Panc1 (cell line): ENCODE results near the gene EGFLAM. TPM values are rescaled to one million over a fixed set of nuclear protein-coding genes. Genes with fewer than 3 reads are reported as not detected.

Experiments
- ATAC-seq: fragments of 200-7000 bp; cut with Tn5 transposase; 2 replicates; pipeline ENCODE4 v1.9.1; 2020; ENCODE audit warnings: mild to moderate bottlenecking, moderate library complexity
- BruUV-seq: library from RNA; stranded (reverse); fragments of 400-500 nt; replicated peaks from 2 replicates; lab custom pipeline; 2021; lab: Mats Ljungman, UMichigan
- CTCF ChIA-PET: fragments of 300-600 bp; sonication (Branson Sonifier 250); formaldehyde crosslinking; loops from one replicate; lab custom pipeline; 2022; ENCODE audit warnings: antibody characterized with exemption; lab: Charles Lee
- POLR2A ChIA-PET: fragments of 300-600 bp; sonication (Branson Sonifier 250); formaldehyde crosslinking; loops from one replicate; lab custom pipeline; 2022; ENCODE audit warnings: antibody characterized with exemption; lab: Charles Lee
- DNase-seq: peaks from one replicate; pipeline ENCODE4 v3.0.0-alpha.2; 2010; ENCODE audit warnings: low read depth, low spot score
- H3K27ac ChIP-seq: 2 replicates; pipeline ENCODE4 v1.5.1; 2011; ENCODE audit warnings: mild to moderate bottlenecking, low read length, inconsistent platforms
- H3K27me3 ChIP-seq: fragments of 200-500 bp; sonication (Bioruptor generic); 2 replicates; pipeline ENCODE4 v1.6.0; 2014; ENCODE audit warnings: low read length, inconsistent platforms; ENCODE audit not compliant: control insufficient read depth, insufficient read depth
- H3K36me3 ChIP-seq: fragments of 200-500 bp; sonication (Bioruptor generic); 2 replicates; pipeline ENCODE4 v1.5.1; 2014; ENCODE audit warnings: inconsistent platforms, mild to moderate bottlenecking, low read length, moderate library complexity; ENCODE audit not compliant: control insufficient read depth, insufficient read depth
- H3K4me1 ChIP-seq: 2 replicates; pipeline ENCODE4 v1.5.1; 2011; ENCODE audit warnings: inconsistent platforms, mild to moderate bottlenecking, low read length, moderate library complexity; ENCODE audit not compliant: control insufficient read depth, insufficient read depth
- H3K4me3 ChIP-seq, 2 experiments: 2 replicates each; pipeline ENCODE4 v1.5.1; 2011 to 2012; ENCODE audit warnings: low read depth in 2 of 2, low read length in 2 of 2, mild to moderate bottlenecking in 2 of 2, inconsistent platforms in 1 of 2, moderate library complexity in 1 of 2
- H3K9me3 ChIP-seq: fragments of 200-500 bp; sonication (Bioruptor generic); 2 replicates; pipeline ENCODE4 v1.5.1; 2014; ENCODE audit warnings: low read depth, mild to moderate bottlenecking, inconsistent platforms, low read length, moderate library complexity; ENCODE audit not compliant: control insufficient read depth, insufficient read depth
- POLR2AphosphoS5 ChIP-seq: IDR thresholded peaks from 2 replicates; pipeline ENCODE4 v1.6.1; 2012; ENCODE audit warnings: mild to moderate bottlenecking, low read depth, low read length, moderate library complexity
- REST ChIP-seq, 2 experiments: IDR thresholded peaks; 2 replicates each; pipeline ENCODE4 v1.6.1; 2011 to 2012; ENCODE audit warnings: low read depth in 2 of 2, control low read depth in 1 of 2, low read length in 1 of 2, mild to moderate bottlenecking in 1 of 2, moderate library complexity in 1 of 2; ENCODE audit not compliant: insufficient read depth in 1 of 2
- SIN3A ChIP-seq: IDR thresholded peaks from 2 replicates; pipeline ENCODE4 v1.6.1; 2012; ENCODE audit warnings: low read depth, mild to moderate bottlenecking, low read length, moderate library complexity, borderline replicate concordance; ENCODE audit not compliant: insufficient read depth
- TCF7L2 ChIP-seq: IDR thresholded peaks from 2 replicates; pipeline ENCODE4 v1.6.1; 2011; ENCODE audit warnings: mild to moderate bottlenecking, low read depth, low read length, inconsistent platforms
- in situ Hi-C: cut with HindIII; loops from 2 replicates; pipeline ENCODE4 v1.10.0; 2016; ENCODE audit warnings: low sequenced_read_pairs, low pct_unique_long_range_greater_than_20kb
- intact Hi-C: fragments of 100-400 bp; cut with micrococcal nuclease; formaldehyde crosslinking; loops from one replicate; pipeline ENCODE4 v1.10.0; 2022; ENCODE audit not compliant: unreplicated experiment
- total RNA-seq: library from RNA; stranded (reverse); gene quantifications from one replicate; pipeline ENCODE4 v1.2.1, GENCODE V29; 2021; ENCODE audit not compliant: unreplicated experiment
- TF ChIP-seq, protein P1 (sequence below): fragments of 450-650 bp; IDR thresholded peaks from 2 replicates; pipeline ENCODE4 v1.5.1; 2017; ENCODE audit warnings: mild to moderate bottlenecking

EGFLAM gene
- total RNA-seq, 1 experiment from 2014 or later: 14.8 TPM

GRCh38 chr5:38346593-38346992, 88.2 kb downstream of the EGFLAM start:
- no peaks in the 10 kb centered on the region for H3K36me3 ChIP-seq
- no TSS peak for BruUV-seq
- no peak overlapping the region for H3K4me3 ChIP-seq
- intact Hi-C loops: no loop called here
- ChIA-PET CTCF (no interaction called here), POLR2A (no interaction called here)
- DNase-seq: no peak
- H3K9me3 ChIP-seq: no peaks in the 10 kb centered on the region
- no peak for ATAC-seq
- peaks cover 9% of the 10 kb centered on the region for H3K27me3 ChIP-seq
- no peak overlapping the region for H3K27ac ChIP-seq
- no peak for TF ChIP-seq TCF7L2
- no peak for TF ChIP-seq SIN3A
- TF ChIP-seq, protein P1, sequence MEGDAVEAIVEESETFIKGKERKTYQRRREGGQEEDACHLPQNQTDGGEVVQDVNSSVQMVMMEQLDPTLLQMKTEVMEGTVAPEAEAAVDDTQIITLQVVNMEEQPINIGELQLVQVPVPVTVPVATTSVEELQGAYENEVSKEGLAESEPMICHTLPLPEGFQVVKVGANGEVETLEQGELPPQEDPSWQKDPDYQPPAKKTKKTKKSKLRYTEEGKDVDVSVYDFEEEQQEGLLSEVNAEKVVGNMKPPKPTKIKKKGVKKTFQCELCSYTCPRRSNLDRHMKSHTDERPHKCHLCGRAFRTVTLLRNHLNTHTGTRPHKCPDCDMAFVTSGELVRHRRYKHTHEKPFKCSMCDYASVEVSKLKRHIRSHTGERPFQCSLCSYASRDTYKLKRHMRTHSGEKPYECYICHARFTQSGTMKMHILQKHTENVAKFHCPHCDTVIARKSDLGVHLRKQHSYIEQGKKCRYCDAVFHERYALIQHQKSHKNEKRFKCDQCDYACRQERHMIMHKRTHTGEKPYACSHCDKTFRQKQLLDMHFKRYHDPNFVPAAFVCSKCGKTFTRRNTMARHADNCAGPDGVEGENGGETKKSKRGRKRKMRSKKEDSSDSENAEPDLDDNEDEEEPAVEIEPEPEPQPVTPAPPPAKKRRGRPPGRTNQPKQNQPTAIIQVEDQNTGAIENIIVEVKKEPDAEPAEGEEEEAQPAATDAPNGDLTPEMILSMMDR: no peak
- no peak for TF ChIP-seq POLR2AphosphoS5
- no peak for TF ChIP-seq REST (IDR thresholded peaks at IDR 0.05; ENCODE audit: insufficient read depth in 1 of 2, low read depth in 2 of 2, low read length in 1 of 2)
- no peaks in the 10 kb centered on the region for H3K4me1 ChIP-seq
- in situ Hi-C loops: no loop called here

GRCh38 chr5:38347040-38347763, 88.8 kb downstream of the EGFLAM start:
- no peak overlapping the region for H3K27ac ChIP-seq
- peaks cover 9% of the 10 kb centered on the region for H3K27me3 ChIP-seq
- ChIA-PET POLR2A (no interaction called here), CTCF (no interaction called here)
- TF ChIP-seq SIN3A (no peak), POLR2AphosphoS5 (no peak), TCF7L2 (no peak), REST (IDR thresholded peaks at IDR 0.05; ENCODE audit: insufficient read depth in 1 of 2, low read depth in 2 of 2, low read length in 1 of 2) (no peak)
- TF ChIP-seq, protein P1: no peak
- no peak for ATAC-seq
- no TSS peak for BruUV-seq
- intact Hi-C loops: no loop called here
- no peak for DNase-seq
- H3K4me1 ChIP-seq: no peaks in the 10 kb centered on the region
- no peaks in the 10 kb centered on the region for H3K36me3 ChIP-seq
- H3K9me3 ChIP-seq: no peaks in the 10 kb centered on the region
- no peak overlapping the region for H3K4me3 ChIP-seq
- in situ Hi-C loops: no loop called here
